Muscle of leg (tissue), 11 donors: ENCODE data around the gene DNAAF6. TPM values are rescaled to one million over a fixed set of nuclear protein-coding genes. Genes with fewer than 3 reads are reported as not detected.

Source experiments
- DNase-seq: peaks from one replicate; pipeline ENCODE4 v3.0.0; 2013
- H3K27ac ChIP-seq: one replicate; pipeline ENCODE4 v1.5.1; 2013; ENCODE audit warnings: mild to moderate bottlenecking, low read length, control low read depth
- H3K27me3 ChIP-seq: one replicate; pipeline ENCODE4 v1.6.1; 2013; ENCODE audit warnings: low read length; ENCODE audit not compliant: control insufficient read depth, insufficient read depth
- H3K36me3 ChIP-seq: one replicate; pipeline ENCODE4 v1.6.1; 2013; ENCODE audit warnings: low read length; ENCODE audit not compliant: control insufficient read depth, insufficient read depth
- H3K4me1 ChIP-seq: one replicate; pipeline ENCODE4 v1.6.1; 2013; ENCODE audit warnings: low read length; ENCODE audit not compliant: control insufficient read depth, insufficient read depth
- H3K4me3 ChIP-seq: one replicate; pipeline ENCODE4 v1.5.1; 2013; ENCODE audit warnings: low read length, control low read depth
- H3K9me3 ChIP-seq: replicated peaks from 2 replicates; pipeline ENCODE4 v1.6.1; 2013; ENCODE audit warnings: low read depth, low read length; ENCODE audit not compliant: control insufficient read depth
- WGBS: methylation state at CpG from one replicate; pipeline ENCODE4 v1.1.5; 2013; ENCODE audit warnings: missing lambda C conversion rate; ENCODE audit not compliant: insufficient coverage; 5-methylcytosine and 5-hydroxymethylcytosine counted together
- polyA plus RNA-seq, 8 donors: library from polyadenylated mRNA; unstranded; fragments of 120-200 nt; gene quantifications; one replicate each; pipeline versions ENCODE4 v1.2.1 to v1.2.3, GENCODE V29; 2013; ENCODE audit warnings: inconsistent platforms in 1 of 8, low replicate concordance in 1 of 8; ENCODE audit not compliant: insufficient read length in 8 of 8, insufficient read depth in 1 of 8
- total RNA-seq: library from RNA; stranded (reverse); fragments of 120-200 nt; gene quantifications from one replicate; pipeline ENCODE4 v1.2.4, GENCODE V29; 2013

Gene DNAAF6
- total and polyA plus RNA-seq, 9 donors: not detected

DNA sequence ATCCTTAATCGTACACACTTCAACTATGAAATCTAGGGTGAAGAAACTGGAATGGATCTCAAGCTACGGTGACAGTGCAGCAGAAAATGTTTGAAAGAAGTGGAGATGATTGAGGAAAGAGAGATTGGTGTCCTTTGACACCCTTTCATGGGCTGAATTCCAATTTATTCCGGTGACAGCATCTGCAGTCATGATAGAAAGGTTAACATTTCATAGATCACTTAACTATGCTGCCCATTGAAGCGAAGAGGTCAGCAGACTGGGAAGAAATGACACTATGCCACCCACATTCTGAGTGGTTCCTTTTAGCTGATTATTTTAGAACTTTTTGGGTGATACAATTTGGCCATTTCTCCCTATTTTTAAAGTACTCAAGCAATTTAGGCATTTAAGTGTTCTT is 82.3 kb downstream of the DNAAF6 start:
- H3K4me3 ChIP-seq: no peak overlapping the region
- H3K4me1 ChIP-seq: no peaks in the 10 kb centered on the region
- no peak overlapping the region for H3K27ac ChIP-seq
- WGBS: no CpG with 5 or more reads among the region's 4 CpGs
- peaks cover 3% of the 10 kb centered on the region for H3K27me3 ChIP-seq
- no peak for DNase-seq
- no peaks in the 10 kb centered on the region for H3K36me3 ChIP-seq
- no peaks in the 10 kb centered on the region for H3K9me3 ChIP-seq

GRCh38 chrX:107290019-107290418 is 83.6 kb downstream of the DNAAF6 start:
- 75% methylated on average over 1 of the region's 2 CpGs for WGBS

DNA sequence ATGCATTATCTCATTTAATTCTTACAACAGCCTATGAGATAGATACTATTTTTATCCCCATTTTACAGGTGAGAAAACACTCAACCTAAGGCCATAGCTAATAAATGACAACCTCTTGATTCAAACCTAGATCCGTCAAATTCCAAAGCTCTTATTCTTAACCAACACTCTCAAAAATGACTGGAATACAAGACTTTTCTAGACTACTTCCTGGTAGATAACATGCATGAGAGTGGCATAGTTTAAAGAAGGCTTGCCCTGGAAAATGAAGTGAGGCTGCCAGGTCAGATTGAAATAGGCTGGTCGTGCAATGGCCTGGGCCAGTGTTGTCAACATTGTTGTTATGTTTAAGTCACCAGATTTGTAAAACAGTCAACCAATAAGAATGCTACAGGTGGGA is 86.6 kb downstream of the DNAAF6 start:
- Histone ChIP-seq H3K4me1 (no peaks in the 10 kb centered on the region), H3K27ac (no peak overlapping the region), H3K4me3 (no peak overlapping the region), H3K9me3 (no peaks in the 10 kb centered on the region), H3K27me3 (peaks cover 8% of the 10 kb centered on the region), H3K36me3 (no peaks in the 10 kb centered on the region)
- 14% methylated on average over 1 of the region's 2 CpGs for WGBS
- DNase-seq: no peak

More at GRCh38 chrX:107290019-107290418, 83.6 kb downstream of the DNAAF6 start:
- no peaks in the 10 kb centered on the region for H3K4me1 ChIP-seq
- no peaks in the 10 kb centered on the region for H3K9me3 ChIP-seq
- H3K27ac ChIP-seq: no peak overlapping the region
- peaks cover 3% of the 10 kb centered on the region for H3K27me3 ChIP-seq
- no peak overlapping the region for H3K4me3 ChIP-seq
- no peaks in the 10 kb centered on the region for H3K36me3 ChIP-seq
- DNase-seq: no peak

Other genes starting within 250 kb of the DNAAF6 start
- 38.9 TPM for gene MORC4, start 206.4 kb upstream of the DNAAF6 start, total RNA-seq
- gene MORC4, start 206.4 kb upstream of the DNAAF6 start, polyA plus RNA-seq: 10 to 100 TPM; 33.6 to 40.4 (median 36.3) TPM
- gene RBM41, start 87.8 kb upstream of the DNAAF6 start, total RNA-seq: 12.2 TPM
- gene RBM41, start 87.8 kb upstream of the DNAAF6 start, polyA plus RNA-seq: 10 to 100 TPM in 3 of 8 donors, 1 to 10 TPM in 5; 5.1 to 13.5 (median 9.3) TPM
- 0.84 TPM for gene NUP62CL, start 178 bp upstream of the DNAAF6 start, total RNA-seq
- under 1 TPM; 0.36 to 0.85 (median 0.47) TPM for gene NUP62CL, start 178 bp upstream of the DNAAF6 start, polyA plus RNA-seq
- 0.04 TPM for gene FRMPD3, start 243.0 kb downstream of the DNAAF6 start, total RNA-seq
- under 1 TPM; 0.11 to 0.39 (median 0.12) TPM for gene FRMPD3, start 243.0 kb downstream of the DNAAF6 start, polyA plus RNA-seq